HCT116 (cell line): ENCODE data around the gene YAE1. TPM values are rescaled to one million over a fixed set of nuclear protein-coding genes. Genes with fewer than 3 reads are reported as not detected.

Experiments used
- ATAC-seq: fragments of 200-7000 bp; cut with Tn5 transposase; 2 replicates; pipeline ENCODE4 v1.9.1; 2020; ENCODE audit warnings: mild to moderate bottlenecking, moderate library complexity
- BruUV-seq: library from RNA; stranded (reverse); fragments of 400-500 nt; replicated peaks from 2 replicates; lab custom pipeline; 2021; lab: Mats Ljungman, UMichigan
- CTCF ChIA-PET: fragments of 300-600 bp; sonication (Branson Sonifier 250); formaldehyde crosslinking; loops from one replicate; lab custom pipeline; 2021; ENCODE audit warnings: antibody characterized with exemption; lab: Charles Lee
- POLR2A ChIA-PET: fragments of 300-600, 350-600 bp; sonication (Branson Sonifier 250); formaldehyde crosslinking; loops from one replicate; lab custom pipeline; 2021; ENCODE audit warnings: antibody characterized with exemption; lab: Charles Lee
- RAD21 ChIA-PET, 2 experiments: fragments of 300-600 bp; sonication (Branson Sonifier 250); formaldehyde crosslinking; loops; one replicate each; lab custom pipeline; 2023; ENCODE audit warnings: low total read pairs in 2 of 2; ENCODE audit not compliant: uncharacterized antibody in 2 of 2, unreplicated experiment in 2 of 2, low non-redundant PET in 1 of 2; lab: Charles Lee
- DNase-seq: peaks from one replicate; pipeline ENCODE4 v3.0.0-alpha.2; 2010; ENCODE audit warnings: low read depth, low spot score
- H2AFZ ChIP-seq: fragments of 200-600 bp; shearing (Covaris generic), sonication (generic); 2 replicates; pipeline ENCODE4 v1.6.1; 2017; ENCODE audit warnings: low read depth, mixed run types, mixed read lengths, antibody characterized with exemption, low read length; ENCODE audit not compliant: poor library complexity, severe bottlenecking
- H3K27ac ChIP-seq: 2 replicates; pipeline ENCODE4 v1.5.1; 2012; ENCODE audit warnings: low read depth, low read length
- H3K27me3 ChIP-seq: fragments of 200-600 bp; sonication (generic); 2 replicates; pipeline ENCODE4 v1.6.1; 2016; ENCODE audit warnings: mixed run types, low read length, mixed read lengths; ENCODE audit not compliant: insufficient read depth
- H3K36me3 ChIP-seq, 2 experiments: fragments of 200-500 bp in 1 of 2; fragments of 200-600 bp in 1 of 2; sonication (Bioruptor generic) in 1 of 2; sonication (generic) in 1 of 2; 2 replicates each; pipeline versions ENCODE4 v1.5.1 to v1.6.1; 2014 to 2016; ENCODE audit warnings: low read length in 2 of 2, inconsistent platforms in 1 of 2, mixed read lengths in 1 of 2, mixed run types in 1 of 2; ENCODE audit not compliant: insufficient read depth in 2 of 2, control insufficient read depth in 1 of 2
- H3K4me1 ChIP-seq, 2 experiments: fragments of 200-600 bp in 1 of 2; sonication (generic) in 1 of 2; 2 replicates each; pipeline versions ENCODE4 v1.5.1 to v1.6.1; 2012 to 2017; ENCODE audit warnings: low read length in 2 of 2, inconsistent platforms in 1 of 2, mild to moderate bottlenecking in 1 of 2, mixed read lengths in 1 of 2, mixed run types in 1 of 2, moderate library complexity in 1 of 2; ENCODE audit not compliant: insufficient read depth in 2 of 2, control insufficient read depth in 1 of 2
- H3K4me2 ChIP-seq: fragments of 200-600 bp; sonication (generic); 2 replicates; pipeline ENCODE4 v1.6.1; 2017; ENCODE audit warnings: mixed run types, low read length, mixed read lengths
- H3K4me3 ChIP-seq, 2 experiments: fragments of 200-600 bp in 1 of 2; sonication (generic) in 1 of 2; replicated peaks in 1 of 2; 2 replicates each; pipeline ENCODE4 v1.5.1; 2011 to 2016; ENCODE audit warnings: low read length in 2 of 2, control low read depth in 1 of 2, low read depth in 1 of 2, mild to moderate bottlenecking in 1 of 2, mixed read lengths in 1 of 2, mixed run types in 1 of 2
- H3K79me2 ChIP-seq: fragments of 200-600 bp; sonication (generic); 2 replicates; pipeline ENCODE4 v1.6.1; 2017; ENCODE audit warnings: mild to moderate bottlenecking, mixed run types, low read length, moderate library complexity, mixed read lengths; ENCODE audit not compliant: insufficient read depth
- H3K9ac ChIP-seq: fragments of 200-600 bp; sonication (generic); 2 replicates; pipeline ENCODE4 v1.6.1; 2016; ENCODE audit warnings: low read length, mixed read lengths
- H3K9me2 ChIP-seq: fragments of 200-600 bp; sonication (generic), shearing (Covaris generic); 2 replicates; pipeline ENCODE4 v1.6.1; 2017; ENCODE audit warnings: mixed run types, mild to moderate bottlenecking, moderate library complexity; ENCODE audit not compliant: insufficient read depth
- H3K9me3 ChIP-seq, 2 experiments: fragments of 200-500 bp in 1 of 2; fragments of 200-600 bp in 1 of 2; sonication (Bioruptor generic) in 1 of 2; sonication (generic) in 1 of 2; 2 replicates each; pipeline ENCODE4 v1.6.1; 2014 to 2017; ENCODE audit warnings: low read length in 2 of 2, mixed read lengths in 2 of 2, inconsistent platforms in 1 of 2, low read depth in 1 of 2, mild to moderate bottlenecking in 1 of 2, mixed run types in 1 of 2, moderate library complexity in 1 of 2; ENCODE audit not compliant: control insufficient read depth in 1 of 2, insufficient read depth in 1 of 2
- H4K20me1 ChIP-seq: fragments of 200-600 bp; sonication (generic), shearing (Covaris generic); 2 replicates; pipeline ENCODE4 v1.6.1; 2017; ENCODE audit warnings: mixed run types, mild to moderate bottlenecking, moderate library complexity; ENCODE audit not compliant: insufficient read depth
- ATF3 ChIP-seq: IDR thresholded peaks from 2 replicates; pipeline ENCODE4 v1.6.1; 2012
- CTCF ChIP-seq, 3 experiments: fragments of 200-600 bp in 1 of 3; sonication (generic) in 1 of 3; IDR thresholded peaks in 2 of 3; conservative IDR thresholded peaks in 1 of 3; 2 replicates each; pipeline ENCODE4 v1.5.1; 2012 to 2017; ENCODE audit warnings: low read depth in 2 of 3, low read length in 2 of 3, antibody characterized with exemption in 1 of 3, borderline replicate concordance in 1 of 3, control low read depth in 1 of 3, mild to moderate bottlenecking in 1 of 3, mixed read lengths in 1 of 3, mixed run types in 1 of 3, moderate library complexity in 1 of 3; ENCODE audit not compliant: insufficient read depth in 1 of 3
- MAX ChIP-seq: IDR thresholded peaks from 2 replicates; pipeline ENCODE4 v1.6.1; 2012
- SP1 ChIP-seq: IDR thresholded peaks from 2 replicates; pipeline ENCODE4 v1.6.1; 2012; ENCODE audit warnings: low read depth
- SRF ChIP-seq: IDR thresholded peaks from 2 replicates; pipeline ENCODE4 v1.6.1; 2012; ENCODE audit warnings: low read depth
- TCF7L2 ChIP-seq: IDR thresholded peaks from 2 replicates; pipeline ENCODE4 v1.7.0; 2011; ENCODE audit warnings: borderline replicate concordance, inconsistent platforms; ENCODE audit not compliant: insufficient read depth, insufficient read length; ENCODE audit errors: extremely low read depth
- YY1 ChIP-seq: IDR thresholded peaks from 2 replicates; pipeline ENCODE4 v1.6.1; 2011; ENCODE audit warnings: low read length, low read depth, moderate library complexity, mild to moderate bottlenecking; ENCODE audit not compliant: insufficient replicate concordance; ENCODE audit errors: extremely low read depth
- ZBTB33 ChIP-seq: IDR thresholded peaks from 2 replicates; pipeline ENCODE4 v1.6.1; 2011; ENCODE audit warnings: mild to moderate bottlenecking, low read length, moderate library complexity; ENCODE audit not compliant: insufficient replicate concordance; ENCODE audit errors: extremely low read depth
- ZFX ChIP-seq: fragments of 450-650 bp; IDR thresholded peaks from 2 replicates; pipeline ENCODE4 v1.6.1; 2017
- ZNF274 ChIP-seq: fragments of 200-500 bp; sonication (Bioruptor generic); IDR thresholded peaks from 2 replicates; pipeline ENCODE4 v1.6.1; 2014; ENCODE audit warnings: mild to moderate bottlenecking, low read depth, low read length, inconsistent platforms
- intact Hi-C: fragments of 100-400 bp; cut with micrococcal nuclease; formaldehyde crosslinking; loops from 2 replicates; pipeline ENCODE4 v1.10.0; 2022
- total RNA-seq: library from RNA; stranded (reverse); gene quantifications from one replicate; pipeline ENCODE4 v1.2.1, GENCODE V29; 2021; ENCODE audit not compliant: unreplicated experiment

Gene YAE1
- total RNA-seq, 1 experiment from 2014 or later, result 16.9 TPM

GRCh38 chr7:39587393-39587792 is 21.2 kb downstream of the YAE1 start (continued):
- TF ChIP-seq YY1, result no peak
- no peak for TF ChIP-seq CTCF (IDR thresholded peaks at IDR 0.05 in 2 of 3, conservative IDR thresholded peaks at IDR 0.05 in 1 of 3; ENCODE audit: borderline replicate concordance in 1 of 3, insufficient read depth in 1 of 3, low read depth in 2 of 3, low read length in 2 of 3)
- no peak for TF ChIP-seq ZFX
- TF ChIP-seq ATF3, result no peak
- TF ChIP-seq SRF, result no peak
- TF ChIP-seq MAX, result no peak
- TF ChIP-seq ZNF274, result no peak

GRCh38 chr7:39588416-39588815 is 22.2 kb downstream of the YAE1 start:
- ChIA-PET CTCF (no interaction called here), RAD21 (no interaction called here), POLR2A (no interaction called here)
- Histone ChIP-seq H3K4me1 (peaks cover 15 to 18% of the 10 kb centered on the region in 2 experiments), H3K4me2 (no peak overlapping the region), H3K9ac (no peak overlapping the region), H3K79me2 (no peaks in the 10 kb centered on the region), H3K4me3 (no peak overlapping the region), H3K9me2 (no peaks in the 10 kb centered on the region), H3K9me3 (no peaks in the 10 kb centered on the region), H2AFZ (no peak overlapping the region), H3K36me3 (no peaks in the 10 kb centered on the region), H3K27ac (no peak overlapping the region), H4K20me1 (no peaks in the 10 kb centered on the region), H3K27me3 (no peaks in the 10 kb centered on the region)
- intact Hi-C loops, result no loop called here
- DNase-seq (no peak), ATAC-seq (no peak)
- BruUV-seq, result no TSS peak
- TF ChIP-seq TCF7L2 (no peak), ZBTB33 (no peak), MAX (no peak), CTCF (IDR thresholded peaks at IDR 0.05 in 2 of 3, conservative IDR thresholded peaks at IDR 0.05 in 1 of 3; ENCODE audit: borderline replicate concordance in 1 of 3, insufficient read depth in 1 of 3, low read depth in 2 of 3, low read length in 2 of 3) (no peak), SP1 (no peak)
